Activated CD8-positive, alpha-beta T cell treated with anti-CD3 and anti-CD28 coated beads for 36 hours (primary cell): ENCODE measurements around the gene SMARCD2. TPM values are rescaled to one million over a fixed set of nuclear protein-coding genes. Genes with fewer than 3 reads are reported as not detected.
"Not testable (repeated sequence)": the region's sequence is repeated elsewhere in the genome, so short reads cannot be mapped to it uniquely, and the experiment has no call there.

Source experiments
- ATAC-seq: fragments of 200-7000 bp; cut with Tn5 transposase; one replicate; pipeline ENCODE4 v1.10.0; 2021; ENCODE audit warnings: mild to moderate bottlenecking, moderate library complexity
- CTCF ChIA-PET: fragments of 350-600 bp; sonication (Branson Sonifier 250); formaldehyde crosslinking; loops from one replicate; lab custom pipeline; 2021; ENCODE audit warnings: antibody characterized with exemption; lab: Charles Lee
- POLR2A ChIA-PET: fragments of 350-600 bp; sonication (Branson Sonifier 250); formaldehyde crosslinking; loops from one replicate; lab custom pipeline; 2021; ENCODE audit warnings: antibody characterized with exemption; lab: Charles Lee
- DNase-seq: peaks from one replicate; pipeline ENCODE4 v3.0.0-alpha.2; 2020
- H3K27ac Mint-ChIP-seq: one replicate; pipeline ENCODE4 v1.8.0; 2021; ENCODE audit warnings: mild to moderate bottlenecking, mixed read lengths
- H3K27me3 Mint-ChIP-seq: one replicate; pipeline ENCODE4 v1.8.0; 2021; ENCODE audit warnings: mixed read lengths
- H3K36me3 Mint-ChIP-seq: one replicate; pipeline ENCODE4 v1.8.0; 2021; ENCODE audit warnings: low read depth, mixed read lengths
- H3K4me1 Mint-ChIP-seq: one replicate; pipeline ENCODE4 v1.8.0; 2021; ENCODE audit warnings: low read depth, mixed read lengths
- H3K4me3 Mint-ChIP-seq: one replicate; pipeline ENCODE4 v1.8.0; 2021; ENCODE audit warnings: mild to moderate bottlenecking, moderate library complexity, mixed read lengths
- H3K9me3 Mint-ChIP-seq: one replicate; pipeline ENCODE4 v1.8.0; 2021; ENCODE audit warnings: mixed read lengths
- CTCF ChIP-seq: fragments of 200-600 bp; IDR thresholded peaks from one replicate; pipeline ENCODE4 v1.8.0; 2022; ENCODE audit warnings: antibody characterized with exemption, mild to moderate bottlenecking
- intact Hi-C: fragments of 100-400 bp; cut with micrococcal nuclease; formaldehyde crosslinking; loops from one replicate; pipeline ENCODE4 v1.10.0; 2022
- total RNA-seq, 2 experiments: library from RNA; stranded (reverse); gene quantifications; one replicate each; pipeline ENCODE4 v1.2.3, GENCODE V29; 2021

Gene SMARCD2
- total RNA-seq, 2 experiments from 2014 or later, result 99.4 to 103 TPM

- ATAC-seq (no peak), DNase-seq (no peak)
- ChIA-PET CTCF (interaction anchor here (0.6 to 3.3 kb wide), 9 partner anchors 10 to 102 kb away, joined by 3 to 15 read pairs (median 3); no protein-coding TSS in a partner anchor), POLR2A (interaction anchor here (0.7 to 7.8 kb wide), 10 partner anchors 9 to 494 kb away, joined by 3 to 188 read pairs (median 4); partner anchors contain the start of genes DDX42, FTSJ3 and PSMC5)
- H3K36me3 Mint-ChIP-seq, result peaks cover 15% of the 10 kb centered on the region
- peak overlapping the region; percentile 95 for H3K27ac Mint-ChIP-seq
- peaks cover 10% of the 10 kb centered on the region for H3K9me3 Mint-ChIP-seq
- H3K4me1 Mint-ChIP-seq, result peaks cover 29% of the 10 kb centered on the region
- peak overlapping the region; percentile 98 for H3K4me3 Mint-ChIP-seq
- TF ChIP-seq CTCF, result no peak
- no peaks in the 10 kb centered on the region for H3K27me3 Mint-ChIP-seq
- intact Hi-C loops, result no loop called here
Measured at GRCh38 chr17:63843910-63844677, 1.6 kb upstream of the SMARCD2 start.

GRCh38 chr17:63843387-63843888 lies 953 bp upstream of the SMARCD2 start:
- CTCF ChIA-PET, result interaction anchor here (0.6 to 3.3 kb wide), 11 partner anchors 9 to 103 kb away, joined by 3 to 15 read pairs (median 3); partner anchors contain the start of genes FTSJ3 and PSMC5
- DNase-seq, result peak; percentile 49
- POLR2A ChIA-PET, result interaction anchor here (0.7 to 7.8 kb wide), 8 partner anchors 13 to 494 kb away, joined by 3 to 188 read pairs (median 4); partner anchors contain the start of genes DDX42, FTSJ3 and PSMC5

GRCh38 chr17:63842173-63842539 lies 329 bp downstream of the SMARCD2 start:
- H3K4me1 Mint-ChIP-seq, result peaks cover 22% of the 10 kb centered on the region
- H3K27me3 Mint-ChIP-seq, result no peaks in the 10 kb centered on the region
- POLR2A ChIA-PET, result interaction anchor here (0.8 to 7.8 kb wide), 5 partner anchors 13 to 142 kb away, joined by 4 to 188 read pairs (median 12); partner anchors contain the start of genes CCDC47, DDX42, FTSJ3 and LIMD2
- peak overlapping the region; percentile 94 for H3K27ac Mint-ChIP-seq
- H3K4me3 Mint-ChIP-seq, result peak overlapping the region; percentile 98
- H3K9me3 Mint-ChIP-seq, result no peaks in the 10 kb centered on the region
- TF ChIP-seq CTCF, result no peak
- intact Hi-C loops, result no loop called here
- peak; percentile 59 for DNase-seq
- CTCF ChIA-PET, result interaction anchor here (1.1 to 4.4 kb wide), 4 partner anchors 9 to 175 kb away, joined by 3 to 22 read pairs (median 4); partner anchors contain the start of gene FTSJ3
- peak; percentile 18 for ATAC-seq
- peaks cover 6% of the 10 kb centered on the region for H3K36me3 Mint-ChIP-seq

More at GRCh38 chr17:63843387-63843888, 953 bp upstream of the SMARCD2 start:
- Mint-ChIP-seq H3K27ac (peak overlapping the region; percentile 95), H3K36me3 (peaks cover 13% of the 10 kb centered on the region), H3K4me3 (peak overlapping the region; percentile 98), H3K4me1 (peaks cover 30% of the 10 kb centered on the region)
- H3K27me3 Mint-ChIP-seq, intact Hi-C loops, ATAC-seq, H3K9me3 Mint-ChIP-seq: not testable (repeated sequence)

GRCh38 chr17:63841350-63842172 lies 924 bp downstream of the SMARCD2 start:
- POLR2A ChIA-PET, result interaction anchor here (0.8 to 7.8 kb wide), 6 partner anchors 13 to 141 kb away, joined by 3 to 188 read pairs (median 8); partner anchors contain the start of genes CCDC47, DDX42, FTSJ3 and LIMD2
- H3K4me3 Mint-ChIP-seq, result peak overlapping the region; percentile 98
- no peaks in the 10 kb centered on the region for H3K9me3 Mint-ChIP-seq
- no peak for TF ChIP-seq CTCF
- peaks cover 22% of the 10 kb centered on the region for H3K4me1 Mint-ChIP-seq
- peak overlapping the region; percentile 94 for H3K27ac Mint-ChIP-seq
- intact Hi-C loops, result no loop called here
- H3K36me3 Mint-ChIP-seq, result peaks cover 7% of the 10 kb centered on the region
- H3K27me3 Mint-ChIP-seq, result no peaks in the 10 kb centered on the region
- ATAC-seq (no peak), DNase-seq (peak; percentile 27)
- CTCF ChIA-PET, result interaction anchor here (1.1 to 4.4 kb wide), 5 partner anchors 9 to 175 kb away, joined by 3 to 22 read pairs (median 4); partner anchors contain the start of genes CCDC47, DDX42 and FTSJ3
